Endodermal cell (in vitro differentiated cells): ENCODE results near the gene KBTBD12. TPM values are rescaled to one million over a fixed set of nuclear protein-coding genes. Genes with fewer than 3 reads are reported as not detected.

Source experiments
- DNase-seq: peaks from one replicate; pipeline ENCODE4 v3.0.0-alpha.2; 2017
- H3K27ac ChIP-seq: 2 replicates; pipeline ENCODE4 v1.5.1; 2013; ENCODE audit warnings: mild to moderate bottlenecking, low read depth, low read length, moderate library complexity
- H3K27me3 ChIP-seq: 2 replicates; pipeline ENCODE4 v1.6.1; 2013; ENCODE audit warnings: mild to moderate bottlenecking, low read length, moderate library complexity; ENCODE audit not compliant: insufficient read depth, control insufficient read depth, poor library complexity, severe bottlenecking
- H3K36me3 ChIP-seq: 2 replicates; pipeline ENCODE4 v1.7.0; 2013; ENCODE audit warnings: mild to moderate bottlenecking, low read length, moderate library complexity; ENCODE audit not compliant: control insufficient read depth, insufficient read depth
- H3K4me1 ChIP-seq: one replicate; pipeline ENCODE4 v1.7.0; 2013; ENCODE audit warnings: low read length; ENCODE audit not compliant: control insufficient read depth, insufficient read depth
- H3K4me3 ChIP-seq: 2 replicates; pipeline ENCODE4 v1.5.1; 2013; ENCODE audit warnings: mild to moderate bottlenecking, low read length, moderate library complexity
- H3K9ac ChIP-seq: 2 replicates; pipeline ENCODE4 v1.6.1; 2013; ENCODE audit warnings: mild to moderate bottlenecking, low read length, moderate library complexity; ENCODE audit not compliant: poor library complexity, severe bottlenecking; ENCODE audit errors: extremely low read depth
- H3K9me3 ChIP-seq: 2 replicates; pipeline ENCODE4 v1.6.1; 2013; ENCODE audit warnings: mild to moderate bottlenecking, low read length, moderate library complexity; ENCODE audit not compliant: control insufficient read depth
- H3K27ac Mint-ChIP-seq: 2 replicates; pipeline ENCODE4 v1.8.0; 2020; ENCODE audit warnings: mixed read lengths
- H3K27me3 Mint-ChIP-seq: 2 replicates; pipeline ENCODE4 v1.8.0; 2021; ENCODE audit warnings: mild to moderate bottlenecking, mixed read lengths; ENCODE audit not compliant: insufficient read depth
- H3K36me3 Mint-ChIP-seq: 2 replicates; pipeline ENCODE4 v1.8.0; 2020; ENCODE audit warnings: low read depth, mixed read lengths
- H3K4me1 Mint-ChIP-seq: 2 replicates; pipeline ENCODE4 v1.8.0; 2020; ENCODE audit warnings: mixed read lengths
- H3K4me3 Mint-ChIP-seq: 2 replicates; pipeline ENCODE4 v1.8.0; 2020; ENCODE audit warnings: mild to moderate bottlenecking, moderate library complexity, mixed read lengths
- H3K9me3 Mint-ChIP-seq: 2 replicates; pipeline ENCODE4 v1.8.0; 2020; ENCODE audit warnings: mild to moderate bottlenecking, mixed read lengths
- WGBS, 2 experiments: methylation state at CpG; one replicate each; pipeline versions ENCODE4 v1.1.5 to v1.1.7; 2013; ENCODE audit warnings: missing lambda C conversion rate in 2 of 2, mixed read lengths in 1 of 2; ENCODE audit not compliant: insufficient coverage in 1 of 2, insufficient read length in 1 of 2; 5-methylcytosine and 5-hydroxymethylcytosine counted together
- long read RNA-seq, 4 experiments: library from polyadenylated mRNA in 2 of 4; library from RNA in 1 of 4; library from capped mRNA in 1 of 4; stranded (forward) in 3 of 4; unstranded in 1 of 4; transcript quantifications; one replicate each; pipeline ENCODE4 v2.0.0, GENCODE V29; 2020 to 2021; ENCODE audit warnings: inconsistent platforms in 1 of 4
- polyA plus RNA-seq, 2 experiments: library from polyadenylated mRNA; stranded (reverse); fragments of 50-300 nt; gene quantifications; one replicate each; pipeline ENCODE4 v1.2.3, GENCODE V29; 2013
- total RNA-seq, 2 donors: library from RNA; stranded (reverse); fragmentation: NEBNext Ultra II Directional in 1 of 2; extraction: Animal tissue kit (Norgen Biotek cat#: 25700) in 1 of 2; gene quantifications; 2 replicates in 1 of 2; 3 replicates in 1 of 2; pipeline ENCODE4 v1.2.1, GENCODE V29; 2021
- TF ChIP-seq, protein P1 (sequence below): fragments of 200-600 bp; sonication (generic); conservative IDR thresholded peaks from 2 replicates; pipeline ENCODE4 v1.5.0; 2021; ENCODE audit warnings: antibody characterized with exemption, mild to moderate bottlenecking

Gene KBTBD12, protein sequence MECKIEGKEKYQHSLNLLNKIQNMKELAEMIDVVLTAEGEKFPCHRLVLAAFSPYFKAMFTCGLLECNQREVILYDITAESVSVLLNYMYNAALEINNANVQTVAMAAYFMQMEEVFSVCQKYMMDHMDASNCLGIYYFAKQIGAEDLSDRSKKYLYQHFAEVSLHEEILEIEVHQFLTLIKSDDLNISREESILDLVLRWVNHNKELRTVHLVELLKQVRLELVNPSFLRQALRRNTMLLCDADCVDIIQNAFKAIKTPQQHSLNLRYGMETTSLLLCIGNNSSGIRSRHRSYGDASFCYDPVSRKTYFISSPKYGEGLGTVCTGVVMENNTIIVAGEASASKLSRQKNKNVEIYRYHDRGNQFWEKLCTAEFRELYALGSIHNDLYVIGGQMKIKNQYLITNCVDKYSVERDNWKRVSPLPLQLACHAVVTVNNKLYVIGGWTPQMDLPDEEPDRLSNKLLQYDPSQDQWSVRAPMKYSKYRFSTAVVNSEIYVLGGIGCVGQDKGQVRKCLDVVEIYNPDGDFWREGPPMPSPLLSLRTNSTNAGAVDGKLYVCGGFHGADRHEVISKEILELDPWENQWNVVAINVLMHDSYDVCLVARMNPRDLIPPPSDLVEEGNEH
- total RNA-seq = under 1 TPM; 0.24 to 0.42 TPM
- not detected for polyA plus RNA-seq (2013, experiment 1 of 2)
- polyA plus RNA-seq (2013, experiment 2 of 2) = not detected
- long read RNA-seq, experiment 1 = 0 reads
- long read RNA-seq, experiment 2 = 0 reads
- long read RNA-seq, experiment 3, partial matches to known transcripts = 2 of 2 reads
- long read RNA-seq, experiment 3, other reads (novel, unspliced or antisense) = 0 of 2 reads
- long read RNA-seq, experiment 4 = 0 reads

GRCh38 chr3:127915115-127915936 lies at the start of gene KBTBD12:
TSS of gene KBTBD12 (plus strand) at chr3:127915232. CDS start at chr3:127923062, 7,830 bp downstream.
- H3K27ac ChIP-seq = no peak within 1 kb of the TSS
- H3K4me1 ChIP-seq = no peaks in the 10 kb centered on the region
- H3K9ac ChIP-seq = no peak within 1 kb of the TSS
- peak; percentile 82 for DNase-seq
- Mint-ChIP-seq H3K4me3 (peak within 1 kb of the TSS; percentile 45), H3K9me3 (peaks cover 11% of the 10 kb centered on the region), H3K27me3 (peaks cover 66% of the 10 kb centered on the region), H3K4me1 (peaks cover 2% of the 10 kb centered on the region), H3K27ac (no peak within 1 kb of the TSS), H3K36me3 (no peaks in the 10 kb centered on the region)
- H3K27me3 ChIP-seq = peaks cover 35% of the 10 kb centered on the region
- no peaks in the 10 kb centered on the region for H3K36me3 ChIP-seq
- H3K4me3 ChIP-seq = no peak within 1 kb of the TSS
- no peaks in the 10 kb centered on the region for H3K9me3 ChIP-seq
- TF ChIP-seq, protein P1, sequence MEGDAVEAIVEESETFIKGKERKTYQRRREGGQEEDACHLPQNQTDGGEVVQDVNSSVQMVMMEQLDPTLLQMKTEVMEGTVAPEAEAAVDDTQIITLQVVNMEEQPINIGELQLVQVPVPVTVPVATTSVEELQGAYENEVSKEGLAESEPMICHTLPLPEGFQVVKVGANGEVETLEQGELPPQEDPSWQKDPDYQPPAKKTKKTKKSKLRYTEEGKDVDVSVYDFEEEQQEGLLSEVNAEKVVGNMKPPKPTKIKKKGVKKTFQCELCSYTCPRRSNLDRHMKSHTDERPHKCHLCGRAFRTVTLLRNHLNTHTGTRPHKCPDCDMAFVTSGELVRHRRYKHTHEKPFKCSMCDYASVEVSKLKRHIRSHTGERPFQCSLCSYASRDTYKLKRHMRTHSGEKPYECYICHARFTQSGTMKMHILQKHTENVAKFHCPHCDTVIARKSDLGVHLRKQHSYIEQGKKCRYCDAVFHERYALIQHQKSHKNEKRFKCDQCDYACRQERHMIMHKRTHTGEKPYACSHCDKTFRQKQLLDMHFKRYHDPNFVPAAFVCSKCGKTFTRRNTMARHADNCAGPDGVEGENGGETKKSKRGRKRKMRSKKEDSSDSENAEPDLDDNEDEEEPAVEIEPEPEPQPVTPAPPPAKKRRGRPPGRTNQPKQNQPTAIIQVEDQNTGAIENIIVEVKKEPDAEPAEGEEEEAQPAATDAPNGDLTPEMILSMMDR = no peak
- 65 to 74% methylated on average over 32 to 69 of the region's 69 CpGs for WGBS, 2 experiments

DNA sequence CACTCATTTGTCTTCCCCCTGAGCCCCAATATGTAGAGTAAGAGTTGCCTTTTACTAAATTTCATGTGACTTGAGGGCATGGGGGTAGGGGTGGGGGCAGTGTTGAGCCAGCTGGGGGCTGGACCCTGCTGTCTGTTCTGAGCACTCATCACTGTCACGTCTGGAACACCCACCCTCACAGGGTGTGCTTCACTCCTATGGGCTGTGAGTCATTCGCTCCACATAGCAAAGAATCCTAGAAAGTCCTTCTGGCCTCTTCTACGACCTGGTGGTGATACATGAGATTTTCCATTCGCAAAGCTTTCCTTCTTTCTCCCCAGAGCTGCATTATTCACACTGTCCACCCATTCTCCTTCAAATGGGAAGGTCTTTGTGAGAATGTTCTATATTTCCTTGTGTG lies 49.1 kb upstream of the KBTBD12 start:
- Histone ChIP-seq H3K4me1 (no peaks in the 10 kb centered on the region), H3K9me3 (no peaks in the 10 kb centered on the region), H3K9ac (no peak overlapping the region), H3K4me3 (no peak overlapping the region), H3K27ac (no peak overlapping the region), H3K36me3 (no peaks in the 10 kb centered on the region), H3K27me3 (no peaks in the 10 kb centered on the region)
- Mint-ChIP-seq H3K9me3 (no peaks in the 10 kb centered on the region), H3K27me3 (no peaks in the 10 kb centered on the region), H3K4me1 (no peaks in the 10 kb centered on the region), H3K36me3 (no peaks in the 10 kb centered on the region), H3K4me3 (no peak overlapping the region), H3K27ac (no peak overlapping the region)
- TF ChIP-seq, protein P1 = peak; percentile 34
- 80% methylated on average over 4 of the region's 4 CpGs; no CpG with 5 or more reads in 1 of the 2 experiments for WGBS, 2 experiments
- DNase-seq = no peak

GRCh38 chr3:127867412-127867811 lies 47.6 kb upstream of the KBTBD12 start:
- 68 to 89% methylated on average over 1 of the region's 2 CpGs for WGBS, 2 experiments
- no peak overlapping the region for H3K4me3 ChIP-seq
- TF ChIP-seq, protein P1 = no peak
- no peaks in the 10 kb centered on the region for H3K36me3 ChIP-seq
- no peaks in the 10 kb centered on the region for H3K9me3 ChIP-seq
- no peak overlapping the region for H3K27ac Mint-ChIP-seq
- no peaks in the 10 kb centered on the region for H3K36me3 Mint-ChIP-seq
- no peak for DNase-seq
- no peaks in the 10 kb centered on the region for H3K4me1 ChIP-seq
- no peak overlapping the region for H3K4me3 Mint-ChIP-seq
- H3K4me1 Mint-ChIP-seq = no peaks in the 10 kb centered on the region
- no peaks in the 10 kb centered on the region for H3K9me3 Mint-ChIP-seq
- no peak overlapping the region for H3K27ac ChIP-seq
- no peaks in the 10 kb centered on the region for H3K27me3 Mint-ChIP-seq
- no peaks in the 10 kb centered on the region for H3K27me3 ChIP-seq
- no peak overlapping the region for H3K9ac ChIP-seq
